ENCODE measurements around the gene KDF1. TPM values are rescaled to one million over a fixed set of nuclear protein-coding genes. Genes with fewer than 3 reads are reported as not detected.

KDF1 gene
- total RNA-seq, 2 experiments from 2014 or later, result 0.30 to 0.39 TPM

DNA sequence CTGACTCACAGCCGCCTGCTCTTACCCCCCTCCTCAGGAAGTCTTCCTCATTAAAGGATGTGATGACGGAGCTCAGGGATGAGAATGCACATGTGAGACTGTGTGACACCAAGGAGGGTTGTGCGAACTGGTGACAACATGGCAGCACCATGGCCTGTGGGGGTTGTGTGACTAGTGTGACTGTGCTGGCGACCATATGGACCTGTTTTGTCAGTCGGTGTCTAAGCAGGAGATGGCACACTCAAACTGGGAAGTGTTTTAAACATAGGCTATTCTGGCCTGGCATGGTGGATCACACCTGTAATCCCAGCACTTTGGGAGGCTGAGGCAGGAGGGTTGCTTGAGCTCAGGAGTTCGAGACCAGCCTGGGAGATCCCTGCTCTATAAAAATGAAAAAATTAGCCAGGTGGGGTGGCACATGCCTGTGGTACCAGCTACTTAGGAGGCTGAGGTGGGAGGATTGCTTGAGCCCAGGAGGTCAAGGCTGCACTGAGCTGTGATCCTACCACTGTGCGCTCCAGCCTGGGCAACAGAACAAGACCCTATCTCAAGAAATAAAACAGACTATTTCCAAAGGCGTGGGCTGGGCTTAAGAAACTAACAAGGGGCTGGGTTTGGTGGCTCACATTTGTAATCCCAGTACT lies 40.7 kb upstream of the KDF1 start:
- peaks cover 4% of the 10 kb centered on the region for H3K4me1 Mint-ChIP-seq
- H3K4me3 Mint-ChIP-seq, result no peak overlapping the region
- no peak for ATAC-seq
- POLR2A ChIA-PET, result interaction anchor here (0.6 kb wide), 1 partner anchor 17 kb away, joined by 3 read pairs; no protein-coding TSS in a partner anchor
- DNase-seq, result no peak
- intact Hi-C loops (cut with DNase I, micrococcal nuclease), result no loop called here
- H3K27me3 Mint-ChIP-seq, result peaks cover 9% of the 10 kb centered on the region
- no peak overlapping the region for H3K27ac Mint-ChIP-seq
- CTCF ChIA-PET, result interaction anchor here (0.6 to 1.0 kb wide), 3 partner anchors 40 to 183 kb away, joined by 3 to 4 read pairs (median 3); no protein-coding TSS in a partner anchor
- no peaks in the 10 kb centered on the region for H3K9me3 Mint-ChIP-seq (ENCODE audit: low read depth)
- H3K36me3 Mint-ChIP-seq (ENCODE audit: low read depth), result no peaks in the 10 kb centered on the region

DNA sequence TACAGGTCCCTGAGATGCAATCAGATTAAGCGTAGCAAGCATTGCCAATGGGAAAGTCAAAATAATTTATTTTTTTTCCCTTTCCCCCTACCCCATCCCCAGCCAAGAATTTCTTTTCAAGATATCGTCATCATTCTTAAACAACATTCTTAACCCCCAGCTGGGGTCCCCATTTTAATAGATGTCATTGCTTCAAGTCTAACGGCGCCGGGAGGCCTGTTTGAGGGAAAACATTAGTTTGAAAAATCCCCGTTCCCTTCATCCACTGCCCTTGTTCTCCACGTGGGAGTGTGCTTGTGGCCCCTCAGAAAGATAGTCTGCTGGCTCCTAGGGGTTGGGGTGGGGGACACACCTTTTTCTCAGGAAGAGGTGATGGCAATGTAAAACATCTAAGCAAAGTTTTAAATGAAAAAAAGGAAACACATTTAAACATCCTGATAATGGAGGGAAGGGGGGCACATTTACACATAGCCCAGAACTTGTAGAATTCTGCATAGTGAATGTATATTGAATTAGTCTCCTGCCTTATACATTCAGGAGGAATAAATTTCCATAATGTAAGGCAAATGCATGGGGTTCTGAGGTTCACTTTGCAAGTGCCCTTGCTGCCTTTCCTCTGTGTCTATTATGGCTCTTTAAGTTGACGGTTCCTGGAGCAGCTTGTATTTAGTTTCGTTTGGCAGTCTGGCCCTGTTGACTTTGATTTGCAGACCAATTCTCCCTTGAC lies 40.0 kb upstream of the KDF1 start:
- intact Hi-C loops (cut with DNase I, micrococcal nuclease), result no loop called here
- ATAC-seq (no peak), DNase-seq (no peak)
- ChIA-PET CTCF (interaction anchor here (0.6 to 1.0 kb wide), 3 partner anchors 45 to 972 kb away, joined by 3 to 4 read pairs (median 3); no protein-coding TSS in a partner anchor), POLR2A (no interaction called here)
- no peak overlapping the region for H3K27ac Mint-ChIP-seq
- H3K9me3 Mint-ChIP-seq (ENCODE audit: low read depth), result no peaks in the 10 kb centered on the region
- peaks cover 16% of the 10 kb centered on the region for H3K27me3 Mint-ChIP-seq
- H3K4me3 Mint-ChIP-seq, result no peak overlapping the region
- H3K36me3 Mint-ChIP-seq (ENCODE audit: low read depth), result no peaks in the 10 kb centered on the region
- H3K4me1 Mint-ChIP-seq, result peaks cover 4% of the 10 kb centered on the region

DNA sequence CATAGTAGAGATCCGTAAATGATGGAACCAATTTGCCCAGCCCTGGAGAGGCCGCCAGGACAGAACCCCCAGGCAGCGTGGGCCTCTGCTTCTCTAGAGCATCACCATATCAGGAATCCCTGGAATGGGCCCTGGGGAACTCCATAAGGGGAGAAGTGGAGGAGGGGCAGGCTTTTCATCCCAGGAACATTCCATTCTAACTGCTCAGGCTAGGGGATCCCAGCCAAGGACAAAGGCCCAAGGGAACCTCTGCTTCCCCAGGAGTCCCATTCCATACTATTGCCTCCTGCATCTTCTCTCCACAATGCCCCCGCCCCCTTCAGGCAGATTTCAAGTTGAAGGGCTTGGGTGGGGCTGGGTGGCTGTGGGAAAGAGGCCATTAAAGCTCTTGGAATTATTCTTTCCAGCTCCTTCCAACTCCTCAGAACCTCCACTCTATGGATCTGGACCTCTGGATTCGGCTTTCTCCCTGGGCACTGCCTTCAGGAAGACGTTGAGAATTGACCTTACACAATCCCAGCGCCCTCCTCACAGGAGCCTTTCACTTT lies 39.2 kb upstream of the KDF1 start:
- DNase-seq, result no peak
- intact Hi-C loops (cut with DNase I, micrococcal nuclease), result no loop called here
- no peak overlapping the region for H3K27ac Mint-ChIP-seq
- ChIA-PET POLR2A (interaction anchor here (0.6 kb wide), 1 partner anchor 192 kb away, joined by 3 read pairs; no protein-coding TSS in a partner anchor), CTCF (interaction anchor here (0.5 kb wide), 1 partner anchor 358 kb away, joined by 3 read pairs; no protein-coding TSS in a partner anchor)
- no peak for ATAC-seq
- no peaks in the 10 kb centered on the region for H3K36me3 Mint-ChIP-seq (ENCODE audit: low read depth)
- no peak overlapping the region for H3K4me3 Mint-ChIP-seq
- peaks cover 4% of the 10 kb centered on the region for H3K4me1 Mint-ChIP-seq
- H3K9me3 Mint-ChIP-seq (ENCODE audit: low read depth), result no peaks in the 10 kb centered on the region
- peaks cover 24% of the 10 kb centered on the region for H3K27me3 Mint-ChIP-seq

DNA sequence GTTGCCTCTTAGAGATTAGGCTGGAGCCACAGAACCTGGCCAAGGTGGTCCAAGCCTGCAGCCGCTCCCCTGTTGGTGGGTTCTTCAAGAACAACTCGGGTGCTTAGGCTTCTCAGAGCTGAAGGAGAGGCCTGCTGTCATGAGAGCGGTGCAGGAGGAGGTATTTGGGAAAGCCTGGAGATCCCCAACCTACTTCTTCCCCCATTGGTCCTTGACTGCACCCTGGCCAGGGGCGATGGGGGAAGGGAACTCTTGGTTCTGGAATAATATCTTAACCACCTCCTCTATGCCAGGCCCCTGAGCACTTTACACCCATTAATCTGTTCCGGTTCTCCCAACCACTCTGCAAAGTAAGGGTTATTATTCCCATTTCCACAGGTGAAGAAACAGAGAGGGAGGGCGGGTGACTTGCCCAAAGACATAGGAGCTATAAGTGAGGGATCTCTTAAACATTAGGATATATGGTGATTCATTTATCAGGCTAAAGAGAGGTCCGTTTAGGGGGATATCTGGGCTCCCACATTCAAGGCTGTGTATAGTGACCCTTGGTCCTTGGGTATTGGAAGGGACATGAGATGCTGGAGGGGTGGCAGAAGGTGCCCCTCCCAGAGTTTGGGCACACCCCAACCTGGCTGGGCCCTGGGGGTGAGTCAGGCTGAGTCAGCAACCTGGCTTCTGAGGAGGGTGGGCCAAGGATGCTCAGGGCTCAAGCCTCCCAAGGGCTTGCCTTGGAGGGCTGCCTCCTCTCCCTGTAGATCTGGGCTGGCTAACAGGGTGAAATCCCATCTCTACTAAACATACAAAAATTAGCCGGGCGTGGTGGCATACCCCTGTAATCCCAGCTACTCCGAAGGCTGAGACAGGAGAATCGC lies 38.4 kb upstream of the KDF1 start:
- Mint-ChIP-seq H3K4me1 (peaks cover 4% of the 10 kb centered on the region), H3K4me3 (no peak overlapping the region), H3K36me3 (ENCODE audit: low read depth) (no peaks in the 10 kb centered on the region), H3K27ac (no peak overlapping the region), H3K9me3 (ENCODE audit: low read depth) (no peaks in the 10 kb centered on the region), H3K27me3 (peaks cover 25% of the 10 kb centered on the region)
- DNase-seq (no peak), ATAC-seq (no peak)
- intact Hi-C loops (cut with DNase I, micrococcal nuclease), result loop anchor here in 1 of 2 experiments (1.0 kb wide), 1 partner anchor 14 kb away; the partner anchor contains the start of gene TENT5B
- POLR2A ChIA-PET, result interaction anchor here (0.6 kb wide), 1 partner anchor 191 kb away, joined by 3 read pairs; no protein-coding TSS in a partner anchor
- CTCF ChIA-PET, result interaction anchor here (0.6 to 2.5 kb wide), 17 partner anchors 9 to 713 kb away, joined by 3 to 12 read pairs (median 4); no protein-coding TSS in a partner anchor

DNA sequence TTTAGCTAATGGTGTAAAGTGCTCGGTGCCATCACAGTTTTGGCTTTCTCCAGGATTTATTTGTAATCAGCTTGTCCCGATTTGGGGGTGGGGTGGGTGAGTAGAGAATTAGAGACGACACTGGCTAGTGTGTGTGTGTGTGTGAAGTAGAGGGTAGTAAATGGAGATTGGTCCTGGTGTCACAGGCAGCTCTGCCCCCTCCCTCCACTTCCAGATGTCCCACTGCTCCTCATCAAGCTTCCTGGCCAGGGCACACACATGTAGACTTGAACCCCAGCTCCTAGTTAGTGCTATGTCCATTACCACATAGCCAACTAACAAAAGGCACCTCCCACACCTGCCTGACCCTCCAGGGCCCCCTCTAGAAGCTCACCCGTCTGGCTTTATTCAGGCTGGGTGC lies 36.4 kb upstream of the KDF1 start:
- POLR2A ChIA-PET, result interaction anchor here (0.6 kb wide), 1 partner anchor 578 kb away, joined by 3 read pairs; no protein-coding TSS in a partner anchor
- Mint-ChIP-seq H3K9me3 (ENCODE audit: low read depth) (no peaks in the 10 kb centered on the region), H3K27me3 (peaks cover 32% of the 10 kb centered on the region), H3K27ac (no peak overlapping the region), H3K4me3 (no peak overlapping the region), H3K36me3 (ENCODE audit: low read depth) (no peaks in the 10 kb centered on the region), H3K4me1 (peaks cover 13% of the 10 kb centered on the region)
- intact Hi-C loops (cut with DNase I, micrococcal nuclease), result loop anchor here in 1 of 2 experiments (1.0 to 2.0 kb wide), 2 partner anchors 48 to 101 kb away; no protein-coding TSS in a partner anchor
- no peak for DNase-seq
- no peak for ATAC-seq
- CTCF ChIA-PET, result interaction anchor here (0.6 to 2.5 kb wide), 13 partner anchors 9 to 300 kb away, joined by 3 to 12 read pairs (median 5); partner anchors contain the start of gene NUDC

DNA sequence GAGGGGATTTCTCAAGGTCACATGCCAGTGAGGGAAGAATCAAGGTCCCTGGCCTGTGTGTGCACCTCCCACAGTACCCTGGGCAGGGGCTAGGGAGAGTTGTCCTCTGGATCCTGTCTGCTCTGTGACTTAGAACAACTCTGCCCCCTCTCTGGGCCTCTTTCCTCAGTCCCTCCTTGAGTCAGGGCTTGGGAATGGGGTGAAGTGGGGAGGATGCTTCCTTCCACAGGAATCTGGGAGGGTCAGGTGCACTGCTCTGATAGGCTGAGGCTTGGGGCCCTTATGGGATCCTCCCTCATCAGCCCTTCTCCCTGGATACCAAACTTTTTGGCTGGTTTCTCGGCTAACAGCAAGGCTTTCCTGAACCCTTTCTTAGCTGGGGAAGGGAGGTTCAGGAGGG lies 35.8 kb upstream of the KDF1 start:
- POLR2A ChIA-PET, result interaction anchor here (0.6 kb wide), 1 partner anchor 578 kb away, joined by 3 read pairs; no protein-coding TSS in a partner anchor
- no peak for ATAC-seq
- H3K27me3 Mint-ChIP-seq, result peaks cover 38% of the 10 kb centered on the region

DNA sequence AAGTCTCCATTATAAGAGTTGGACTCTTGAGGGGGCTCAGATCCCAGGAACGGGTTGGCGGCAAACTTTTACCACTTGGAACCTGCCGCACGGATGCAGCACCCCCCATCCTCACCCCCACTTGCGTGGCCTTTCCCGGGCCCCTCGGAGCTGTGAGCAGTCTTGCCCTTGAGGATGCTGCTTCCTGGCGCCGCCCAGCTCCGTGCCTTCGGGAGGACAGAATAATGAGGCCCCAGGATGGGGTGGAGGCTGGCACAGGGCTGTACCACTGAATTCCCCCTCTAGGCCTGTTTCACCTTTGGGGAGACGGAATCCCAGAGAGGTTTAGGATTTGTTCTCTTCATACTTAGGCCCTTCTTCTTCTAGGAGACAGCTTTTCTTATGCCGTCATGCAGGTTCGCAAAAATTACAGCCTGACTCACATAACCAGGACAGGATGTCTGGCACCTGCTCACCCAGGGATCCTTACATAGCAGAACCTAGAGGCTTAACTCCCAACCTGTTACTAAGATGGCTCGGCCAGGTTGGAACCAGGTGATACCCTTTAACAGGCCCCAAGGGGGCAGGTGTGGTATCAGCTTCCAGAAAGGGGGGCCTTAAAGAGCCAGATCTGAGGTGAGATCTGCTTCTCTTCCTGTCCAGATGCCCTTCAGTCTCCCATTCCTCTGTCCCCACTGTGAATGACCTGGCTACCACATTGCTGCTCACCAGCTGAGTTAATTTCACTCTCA lies 34.7 kb upstream of the KDF1 start:
- no peak for DNase-seq
- Mint-ChIP-seq H3K4me3 (peak overlapping the region; percentile 49), H3K27ac (no peak overlapping the region), H3K36me3 (ENCODE audit: low read depth) (no peaks in the 10 kb centered on the region), H3K4me1 (peaks cover 19% of the 10 kb centered on the region), H3K27me3 (peaks cover 45% of the 10 kb centered on the region), H3K9me3 (ENCODE audit: low read depth) (no peaks in the 10 kb centered on the region)
- ChIA-PET CTCF (interaction anchor here (0.6 to 1.9 kb wide), 8 partner anchors 14 to 301 kb away, joined by 3 to 8 read pairs (median 4); partner anchors contain the start of gene NUDC), POLR2A (interaction anchor here (0.6 kb wide), 1 partner anchor 19 kb away, joined by 6 read pairs; no protein-coding TSS in a partner anchor)
- intact Hi-C loops (cut with DNase I, micrococcal nuclease), result no loop called here
- no peak for ATAC-seq

More for the DNA sequence above, 35.8 kb upstream of the KDF1 start:
- no peaks in the 10 kb centered on the region for H3K36me3 Mint-ChIP-seq (ENCODE audit: low read depth)
- H3K4me1 Mint-ChIP-seq, result peaks cover 19% of the 10 kb centered on the region
- CTCF ChIA-PET, result interaction anchor here (0.6 to 2.5 kb wide), 11 partner anchors 8 to 300 kb away, joined by 3 to 12 read pairs (median 5); no protein-coding TSS in a partner anchor
- no peak overlapping the region for H3K27ac Mint-ChIP-seq
- intact Hi-C loops (cut with DNase I, micrococcal nuclease), result loop anchor here in 1 of 2 experiments (2.0 kb wide), 1 partner anchor 49 kb away; no protein-coding TSS in a partner anchor
- no peak overlapping the region for H3K4me3 Mint-ChIP-seq
- DNase-seq, result no peak
- no peaks in the 10 kb centered on the region for H3K9me3 Mint-ChIP-seq (ENCODE audit: low read depth)

DNA sequence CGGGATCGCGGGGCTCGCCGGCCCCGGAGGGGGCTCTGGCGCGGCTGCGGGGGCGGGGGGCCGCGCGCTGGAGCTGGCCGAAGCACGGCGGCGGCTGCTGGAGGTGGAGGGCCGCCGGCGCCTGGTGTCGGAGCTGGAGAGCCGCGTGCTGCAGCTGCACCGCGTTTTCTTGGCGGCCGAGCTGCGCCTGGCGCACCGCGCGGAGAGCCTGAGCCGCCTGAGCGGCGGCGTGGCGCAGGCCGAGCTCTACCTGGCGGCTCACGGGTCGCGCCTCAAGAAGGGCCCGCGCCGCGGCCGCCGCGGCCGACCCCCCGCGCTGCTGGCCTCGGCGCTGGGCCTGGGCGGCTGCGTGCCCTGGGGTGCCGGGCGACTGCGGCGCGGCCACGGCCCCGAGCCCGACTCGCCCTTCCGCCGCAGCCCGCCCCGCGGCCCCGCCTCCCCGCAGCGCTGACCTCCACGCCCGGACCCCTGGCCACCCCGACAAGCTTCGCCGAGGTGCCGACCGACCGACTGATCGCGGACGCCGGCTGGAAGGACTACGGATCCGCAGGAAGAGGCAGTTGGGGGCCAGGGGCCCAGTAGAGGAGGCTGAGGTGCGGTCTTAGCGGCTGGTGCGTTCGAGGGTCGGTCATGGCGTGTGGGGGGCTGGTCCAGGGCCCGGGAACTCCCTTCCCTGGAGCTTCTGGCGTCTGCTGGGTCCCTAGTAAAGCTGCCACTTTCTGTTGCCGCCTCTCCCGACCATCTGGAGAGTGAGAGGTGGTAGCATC lies 33.9 kb upstream of the KDF1 start:
- peak; percentile 60 for DNase-seq
- peaks cover 49% of the 10 kb centered on the region for H3K27me3 Mint-ChIP-seq
- CTCF ChIA-PET, result interaction anchor here (0.7 to 1.9 kb wide), 7 partner anchors 13 to 170 kb away, joined by 3 to 5 read pairs (median 4); partner anchors contain the start of gene NUDC
- peaks cover 19% of the 10 kb centered on the region for H3K4me1 Mint-ChIP-seq
- no peaks in the 10 kb centered on the region for H3K9me3 Mint-ChIP-seq (ENCODE audit: low read depth)
- no peak for ATAC-seq
- intact Hi-C loops (cut with DNase I, micrococcal nuclease), result no loop called here
- POLR2A ChIA-PET, result interaction anchor here (0.6 to 0.7 kb wide), 2 partner anchors 20 to 129 kb away, joined by 3 to 6 read pairs; no protein-coding TSS in a partner anchor
- no peaks in the 10 kb centered on the region for H3K36me3 Mint-ChIP-seq (ENCODE audit: low read depth)
- no peak overlapping the region for H3K27ac Mint-ChIP-seq
- peak overlapping the region; percentile 72 for H3K4me3 Mint-ChIP-seq

DNA sequence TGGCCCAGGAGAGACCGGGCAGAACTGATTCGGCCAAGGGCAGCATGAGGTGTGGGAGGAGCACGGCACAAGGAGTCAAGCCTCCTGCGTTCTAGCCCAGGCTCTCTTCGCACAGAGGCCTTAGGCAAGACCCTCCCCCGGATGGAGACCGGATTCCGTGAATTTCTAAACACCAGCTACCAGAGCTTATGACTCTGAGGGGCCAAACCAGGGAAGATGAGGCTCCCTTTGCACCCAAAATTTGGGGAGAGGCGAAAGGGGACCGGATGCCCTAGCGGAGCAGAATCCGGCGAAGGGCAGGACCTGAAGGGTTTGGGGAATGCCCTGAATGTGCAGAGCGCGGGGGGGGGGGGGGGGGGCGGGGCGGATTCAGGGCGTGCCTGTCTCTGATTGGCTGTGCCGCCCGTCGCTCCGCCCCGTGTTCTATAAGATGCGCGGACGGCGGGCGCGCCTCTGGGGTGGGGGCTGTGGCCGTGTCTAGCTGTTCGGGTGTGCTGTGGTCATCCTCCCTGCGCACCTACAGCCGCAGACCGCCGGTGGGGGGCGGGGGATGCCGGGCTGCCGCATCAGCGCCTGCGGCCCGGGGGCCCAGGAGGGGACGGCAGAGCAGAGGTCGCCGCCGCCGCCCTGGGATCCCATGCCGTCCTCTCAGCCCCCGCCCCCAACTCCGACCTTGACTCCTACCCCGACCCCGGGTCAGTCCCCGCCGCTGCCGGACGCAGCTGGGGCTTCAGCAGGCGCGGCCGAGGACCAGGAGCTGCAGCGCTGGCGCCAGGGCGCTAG lies 33.2 kb upstream of the KDF1 start, which contains the start of gene TRNP1:
TSS of gene TRNP1 (plus strand) at position 456 of the 783 bp plus-strand sequence. CDS start at position 551, 95 bp downstream.
- DNase-seq (peak; percentile 83), ATAC-seq (peak; percentile 67)
- Mint-ChIP-seq H3K4me1 (peaks cover 19% of the 10 kb centered on the region), H3K36me3 (ENCODE audit: low read depth) (no peaks in the 10 kb centered on the region), H3K9me3 (ENCODE audit: low read depth) (no peaks in the 10 kb centered on the region), H3K27ac (peak within 1 kb of the TSS; percentile 63), H3K27me3 (peaks cover 49% of the 10 kb centered on the region), H3K4me3 (peak within 1 kb of the TSS; percentile 72)
- CTCF ChIA-PET, result interaction anchor here (0.7 to 1.9 kb wide), 6 partner anchors 12 to 139 kb away, joined by 4 to 5 read pairs (median 4); no protein-coding TSS in a partner anchor
- intact Hi-C loops (cut with DNase I, micrococcal nuclease), result loop anchor here in 1 of 2 experiments (1.0 kb wide), 3 partner anchors 20 to 241 kb away; partner anchors contain the start of genes NUDC and WDTC1
- POLR2A ChIA-PET, result interaction anchor here (0.7 kb wide), 1 partner anchor 128 kb away, joined by 3 read pairs; no protein-coding TSS in a partner anchor
